Measurements from ENCODE around the gene PFKP.

Gene PFKP

DNA sequence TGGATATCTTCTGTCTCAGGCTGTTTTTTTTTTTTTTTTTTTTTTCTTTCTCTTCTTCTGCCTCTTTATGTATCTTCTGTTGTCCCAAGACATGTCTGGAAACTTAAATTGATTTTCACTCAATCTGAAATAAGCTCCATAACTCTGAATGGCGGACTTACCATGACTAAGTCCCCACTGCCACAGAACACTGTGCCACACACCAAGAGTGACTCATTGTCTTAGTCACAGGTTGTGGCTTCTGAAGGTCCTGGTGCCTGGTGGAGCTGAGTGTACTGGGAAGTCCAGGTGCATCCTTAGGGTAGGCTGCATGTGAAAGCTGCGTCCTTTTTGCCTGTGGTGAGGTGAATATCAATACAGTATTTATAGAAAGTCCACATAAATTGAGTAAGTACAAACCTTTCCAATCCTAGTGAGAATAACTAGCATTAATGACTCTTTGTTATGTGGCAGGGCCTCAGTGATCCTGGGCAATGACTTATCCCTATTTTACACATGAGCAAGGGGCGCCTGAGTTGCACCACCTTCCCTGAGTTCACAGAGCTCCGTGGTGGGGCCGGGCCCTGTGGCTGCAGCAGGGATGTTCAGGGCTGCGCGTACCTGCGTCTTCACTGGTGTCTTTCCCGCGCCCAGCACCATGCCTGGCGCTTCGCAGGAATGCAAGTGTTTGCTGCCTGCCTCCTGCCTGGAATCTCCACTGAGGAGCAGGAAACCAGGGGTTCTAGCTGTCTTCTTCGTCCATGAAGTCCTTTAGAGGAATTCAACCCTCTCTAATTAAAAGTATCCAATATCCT lies 4.3 kb downstream of the PFKP start:
- peak; percentile 27 for DNase-seq (ENCODE audit: low spot score)

- no peak for DNase-seq (ENCODE audit: low spot score)
Measured at GRCh38 chr10:3072641-3073360, 5.5 kb downstream of the PFKP start.

DNA sequence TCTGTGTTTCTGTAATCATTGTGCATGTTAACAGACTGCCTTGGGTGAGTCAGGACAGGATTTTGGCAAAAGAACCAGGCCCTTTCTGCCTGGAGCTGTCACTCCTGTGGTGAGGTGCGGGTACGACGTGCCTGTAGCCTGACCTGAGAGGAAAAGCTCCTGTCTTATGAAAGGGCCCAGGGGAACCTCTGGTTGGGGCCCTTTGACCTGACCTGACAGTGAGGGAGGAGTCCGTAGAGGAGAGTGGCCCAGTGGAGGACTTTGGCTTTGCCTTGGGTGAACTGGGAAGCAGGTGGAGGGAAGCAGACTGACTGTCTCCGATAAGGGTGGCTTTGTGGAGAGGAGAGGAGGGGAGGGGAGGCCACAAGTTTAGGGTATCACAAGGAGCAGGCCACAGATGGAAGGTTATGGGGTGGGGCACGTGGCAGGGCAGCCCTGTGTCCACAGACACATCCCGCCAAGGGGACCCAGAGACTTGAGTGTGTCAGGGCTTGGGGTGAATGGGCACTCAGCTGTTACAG lies 6.9 kb downstream of the PFKP start:
- no peak for DNase-seq (ENCODE audit: low spot score)

DNA sequence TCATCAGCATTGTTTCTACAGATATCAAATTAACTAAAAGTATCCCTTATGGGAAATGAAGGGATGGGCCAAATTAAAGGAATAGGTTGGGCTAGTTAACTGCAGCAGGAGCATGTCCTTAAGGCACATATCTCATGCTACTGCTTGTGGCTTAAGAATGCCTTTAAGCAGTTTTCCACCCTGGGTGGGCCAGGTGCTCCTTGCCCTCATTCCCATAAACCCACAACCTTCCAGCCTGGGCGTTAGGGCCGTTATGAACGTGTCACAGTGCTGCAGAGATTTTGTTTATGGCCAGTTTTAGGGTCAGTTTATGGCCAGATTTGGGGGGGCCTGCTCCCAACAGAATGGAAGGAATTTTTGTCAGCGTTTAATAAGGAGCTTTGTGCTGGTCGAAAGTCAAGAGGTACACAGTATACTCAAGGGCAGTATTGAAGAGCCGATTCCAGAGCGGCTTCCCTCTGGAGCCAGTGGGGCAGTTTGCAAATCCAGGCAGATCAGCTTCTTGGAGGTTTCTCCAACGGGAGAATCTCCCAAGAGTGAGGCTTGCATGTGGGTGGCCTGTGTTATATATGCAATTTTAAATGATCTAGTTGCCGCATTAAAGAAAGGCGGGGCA lies 7.7 kb downstream of the PFKP start:
- no peak for DNase-seq (ENCODE audit: low spot score)

GRCh38 chr10:3076138-3076537 lies 8.8 kb downstream of the PFKP start:
- DNase-seq (ENCODE audit: low spot score), result no peak

DNA sequence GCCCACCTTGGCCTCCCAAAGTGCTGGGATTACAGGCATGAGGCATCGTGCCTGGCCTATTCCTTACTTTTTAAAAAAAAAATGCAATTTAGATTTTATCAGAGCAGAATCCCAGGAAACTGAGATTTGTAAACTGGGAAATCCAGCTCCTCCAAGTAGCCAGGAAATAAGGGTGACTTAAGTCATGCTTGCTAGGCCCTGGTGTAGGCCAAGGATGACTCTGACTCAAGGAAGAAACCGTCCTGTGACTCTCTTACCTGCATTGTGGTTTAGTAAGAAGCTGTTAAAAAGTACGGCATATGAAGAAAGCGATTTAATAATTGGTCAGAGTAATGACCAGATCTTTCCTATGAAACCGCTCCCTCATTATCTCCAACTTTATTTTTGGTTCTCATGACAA lies 10.2 kb downstream of the PFKP start:
- no peak for DNase-seq (ENCODE audit: low spot score)

GRCh38 chr10:3077940-3078630 lies 10.7 kb downstream of the PFKP start:
- no peak for DNase-seq (ENCODE audit: low spot score)

DNA sequence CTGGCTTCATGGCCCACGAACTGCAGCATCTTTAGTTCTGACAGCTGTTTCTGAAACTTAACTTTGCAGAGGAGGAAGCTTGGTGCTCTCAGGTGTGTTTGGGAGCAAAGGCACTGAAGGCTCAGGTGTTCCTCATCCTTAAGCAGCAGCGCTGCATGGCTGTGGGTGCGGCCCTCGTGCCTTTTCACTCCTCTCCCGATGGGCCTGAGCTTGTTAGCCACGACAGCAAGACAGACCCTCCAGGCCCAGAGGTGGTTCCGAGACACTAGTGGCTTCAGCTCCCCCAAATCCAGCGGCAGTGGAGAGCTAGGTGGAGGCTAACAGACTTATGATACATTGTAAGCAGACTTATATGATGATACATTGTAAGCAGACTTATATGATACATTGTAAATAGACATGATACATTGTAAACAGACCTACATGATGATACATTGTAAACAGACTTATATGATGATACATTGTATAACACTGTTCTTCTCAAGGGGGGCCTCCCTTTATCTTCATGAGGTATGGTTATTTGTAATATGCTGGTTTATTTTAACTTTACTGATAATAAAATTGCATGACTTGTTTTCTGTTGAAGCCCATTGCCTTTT lies 14.1 kb downstream of the PFKP start:
- no peak for DNase-seq (ENCODE audit: low spot score)

GRCh38 chr10:3082290-3082689 lies 14.9 kb downstream of the PFKP start:
- DNase-seq (ENCODE audit: low spot score), result no peak

DNA sequence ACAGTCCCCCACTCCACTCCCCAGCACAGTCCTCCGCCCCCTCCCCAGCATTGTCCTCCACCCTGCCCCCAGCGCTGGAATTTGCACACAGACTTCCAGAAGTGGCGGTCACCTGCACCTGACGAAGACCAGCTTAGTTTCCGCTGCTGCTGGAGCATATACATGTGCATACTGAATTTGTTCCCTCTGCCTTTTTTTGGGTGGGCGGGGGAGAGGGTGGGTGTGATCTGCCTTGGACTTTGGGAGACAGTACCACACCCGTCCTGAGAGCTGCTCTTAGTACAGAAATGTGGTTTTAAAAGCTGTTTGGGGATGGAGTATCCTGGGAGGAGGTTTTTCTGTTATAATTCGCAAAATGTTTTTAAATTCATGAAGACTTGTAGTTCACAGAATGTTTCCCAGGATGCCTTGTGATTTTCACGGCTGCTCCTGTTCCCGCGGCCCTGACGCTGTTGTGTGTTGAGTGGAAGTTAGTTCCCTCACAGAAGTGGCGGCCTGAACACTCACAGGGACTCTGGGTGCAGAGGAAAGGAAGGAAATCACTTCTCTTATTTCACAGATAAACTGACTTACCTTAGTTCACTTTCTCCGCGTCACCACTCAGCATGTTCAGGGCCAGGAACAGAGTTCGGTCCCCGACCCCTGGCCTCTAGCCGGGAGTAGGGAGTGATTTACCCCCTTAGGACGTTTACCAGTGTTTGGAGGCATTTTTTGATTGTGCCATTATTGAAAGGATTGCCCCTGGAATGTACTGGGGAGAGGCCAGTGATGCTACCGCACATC lies 18.6 kb downstream of the PFKP start:
- DNase-seq (ENCODE audit: low spot score), result no peak

DNA sequence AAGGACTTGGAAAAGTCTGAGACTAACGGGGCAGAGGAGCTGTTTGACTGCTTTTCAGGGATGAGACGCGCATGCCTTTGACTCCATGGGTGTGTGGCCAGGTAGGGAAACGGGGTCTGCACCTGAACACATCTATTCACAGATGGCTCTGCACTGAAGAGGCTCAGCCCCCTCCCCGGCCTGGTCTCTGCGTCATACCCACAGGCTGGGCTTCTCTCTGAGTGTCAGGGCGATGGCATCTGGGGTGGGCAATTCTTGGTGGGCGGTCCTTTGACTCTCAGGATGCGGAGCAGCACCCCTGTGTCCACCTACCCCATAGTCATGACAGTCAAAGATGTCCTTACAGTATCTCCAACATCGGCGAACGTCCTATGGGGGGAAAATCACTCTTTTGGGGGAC lies 23.0 kb downstream of the PFKP start:
- no peak for DNase-seq (ENCODE audit: low spot score)

DNA sequence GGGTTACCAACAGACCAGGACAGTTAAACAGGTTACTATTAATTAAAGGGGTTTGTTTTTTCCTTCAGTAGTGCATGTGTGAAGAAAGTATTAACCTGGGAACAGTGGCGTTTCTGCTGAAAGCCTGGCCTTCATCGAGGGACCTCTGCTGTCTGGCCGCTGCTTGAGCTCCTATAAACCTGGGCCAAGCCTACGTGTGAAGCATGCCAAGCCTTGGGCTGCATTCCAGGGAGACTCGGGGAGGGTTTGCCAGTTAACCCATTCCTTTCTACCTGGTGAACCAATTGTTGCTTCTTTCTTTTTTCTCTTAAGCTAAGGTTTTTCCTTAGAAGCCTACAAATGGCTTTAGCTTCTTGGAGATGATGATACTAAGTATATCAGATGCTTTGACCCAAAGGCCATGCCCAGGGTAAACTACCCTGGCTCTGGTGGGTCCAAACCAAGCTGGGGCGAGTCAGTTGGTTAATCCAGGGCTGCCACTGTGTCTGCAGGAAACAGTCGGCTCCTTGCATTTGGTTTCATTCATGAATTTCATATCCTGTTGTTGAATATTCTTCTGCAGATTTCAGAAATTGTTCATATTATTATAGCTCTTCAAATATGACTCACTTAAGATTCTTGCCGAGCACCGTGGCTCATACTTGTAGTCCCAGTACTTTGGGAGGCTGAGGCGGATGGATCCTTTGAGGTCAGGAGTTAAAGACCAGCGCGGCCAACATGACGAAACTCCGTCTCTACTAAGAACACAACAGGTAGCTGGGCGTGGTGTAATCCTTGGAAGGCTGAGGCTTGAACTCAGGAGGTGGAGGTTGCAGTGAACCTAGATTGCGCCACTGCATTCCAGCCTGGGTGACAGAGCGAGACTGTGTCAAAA lies 23.8 kb downstream of the PFKP start:
- no peak for DNase-seq (ENCODE audit: low spot score)

DNA sequence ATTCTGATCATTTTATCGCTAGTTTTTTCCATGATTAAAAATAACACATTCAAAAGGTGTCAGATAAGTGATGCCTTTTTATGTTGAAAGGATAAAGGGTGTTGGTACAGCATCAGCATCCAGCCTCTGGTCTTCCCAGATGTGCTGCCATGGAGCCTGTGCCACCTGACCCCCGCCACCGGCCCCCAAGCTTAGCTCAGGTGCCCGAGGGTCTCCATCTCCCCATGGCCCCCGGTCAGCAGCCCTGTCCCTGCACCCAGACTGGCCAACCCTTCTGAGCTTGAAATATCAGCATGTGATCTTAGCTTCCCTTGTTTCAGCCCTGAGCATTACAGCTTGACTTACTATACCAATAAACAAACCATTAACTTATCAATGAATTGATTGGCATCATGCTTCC lies 24.6 kb downstream of the PFKP start:
- DNase-seq (ENCODE audit: low spot score), result no peak

- DNase-seq (ENCODE audit: low spot score), result no peak
Measured at GRCh38 chr10:3093996-3094395, 26.6 kb downstream of the PFKP start.

DNA sequence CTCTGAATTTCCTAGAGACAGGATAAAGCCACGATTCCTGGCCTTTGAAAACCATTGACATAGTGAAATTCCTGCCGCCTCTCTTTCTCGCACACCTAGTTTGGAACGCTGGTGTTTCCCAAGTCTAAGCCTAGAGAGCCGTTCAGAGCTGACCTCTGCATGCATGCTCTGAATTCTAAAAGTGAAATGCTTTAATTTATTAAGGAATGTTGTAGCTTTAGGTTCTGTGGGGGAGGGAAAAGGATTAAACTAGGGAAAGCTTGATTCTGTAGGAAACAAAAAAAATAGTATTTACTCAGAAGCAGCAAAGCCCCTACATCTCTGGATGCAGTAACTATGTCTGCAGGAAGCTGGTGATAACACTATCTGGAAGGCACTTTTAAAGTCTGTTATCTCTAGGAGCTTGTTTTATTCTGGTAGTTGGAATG lies 27.3 kb downstream of the PFKP start:
- peak; percentile 40 for DNase-seq (ENCODE audit: low spot score)

GRCh38 chr10:3095373-3096139 lies 28.2 kb downstream of the PFKP start:
- DNase-seq (ENCODE audit: low spot score), result peak; percentile 92

GRCh38 chr10:3096149-3096548 lies 28.8 kb downstream of the PFKP start:
- no peak for DNase-seq (ENCODE audit: low spot score)

DNA sequence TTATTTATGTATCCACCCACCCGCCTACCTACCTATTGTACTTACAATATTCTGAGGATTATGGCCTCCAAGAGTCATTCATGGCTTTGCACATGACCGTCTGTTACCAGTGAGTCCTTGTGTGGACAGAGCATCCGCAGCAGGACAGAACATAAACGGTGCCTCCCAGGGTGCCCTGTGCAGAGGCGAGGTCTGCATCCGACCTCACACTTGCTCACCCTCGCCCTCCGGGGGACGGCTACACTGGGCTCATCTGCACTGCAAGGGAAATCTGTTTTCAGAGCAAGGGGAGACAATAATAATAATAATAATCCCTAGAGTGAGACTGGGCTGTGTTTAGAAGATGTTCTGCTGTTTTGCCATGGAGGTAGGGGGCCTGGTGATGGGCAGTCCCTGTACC lies 29.8 kb downstream of the PFKP start:
- DNase-seq (ENCODE audit: low spot score), result no peak

DNA sequence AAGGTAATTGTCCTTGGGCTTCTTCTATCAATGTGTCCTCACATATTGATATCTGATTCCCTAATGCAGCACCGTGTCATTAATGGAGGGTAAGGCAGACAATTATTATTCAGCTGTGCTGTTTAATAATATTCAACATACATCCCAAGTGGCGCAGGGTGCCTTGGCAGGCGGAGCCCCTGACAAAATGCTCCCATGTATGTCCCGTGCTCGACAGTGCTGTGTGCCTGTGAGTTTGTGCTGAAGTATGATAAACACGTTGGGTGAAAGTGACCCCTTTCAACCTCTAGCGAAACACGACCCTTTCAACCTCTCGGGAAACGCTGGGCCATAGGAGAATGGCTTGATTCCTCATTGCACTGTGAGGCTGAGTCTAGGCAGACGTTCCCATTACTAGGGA lies 31.3 kb downstream of the PFKP start:
- no peak for DNase-seq (ENCODE audit: low spot score)
